PC-3 (cell line): Measurements from ENCODE around the gene ANGPTL8. TPM values are rescaled to one million over a fixed set of nuclear protein-coding genes. Genes with fewer than 3 reads are reported as not detected.

Experiments used
- ATAC-seq: fragments of 200-7000 bp; cut with Tn5 transposase; 2 replicates; pipeline ENCODE4 v1.9.1; 2020; ENCODE audit warnings: mild to moderate bottlenecking, moderate library complexity
- BruUV-seq: library from RNA; stranded (reverse); fragments of 400-500 nt; replicated peaks from 2 replicates; lab custom pipeline; 2021; lab: Mats Ljungman, UMichigan
- CTCF ChIA-PET: fragments of 300-600 bp; sonication (Branson Sonifier 250); formaldehyde crosslinking; loops from one replicate; lab custom pipeline; 2022; ENCODE audit warnings: antibody characterized with exemption; lab: Charles Lee
- POLR2A ChIA-PET: fragments of 300-600 bp; sonication (Branson Sonifier 250); formaldehyde crosslinking; loops from one replicate; lab custom pipeline; 2022; ENCODE audit warnings: antibody characterized with exemption; ENCODE audit not compliant: unreplicated experiment; lab: Charles Lee
- DNase-seq: peaks from one replicate; pipeline ENCODE4 v3.0.0-alpha.2; 2015
- H2AFZ ChIP-seq: fragments of 300-600 bp; sonication (generic); 2 replicates; pipeline ENCODE4 v1.6.0; 2016; ENCODE audit warnings: antibody characterized with exemption, low read length
- H3F3A ChIP-seq: fragments of 300-600 bp; sonication (generic); one replicate; pipeline ENCODE4 v1.6.0; 2017; ENCODE audit warnings: antibody characterized with exemption, low read length, control low read depth, mild to moderate bottlenecking; ENCODE audit not compliant: unreplicated experiment
- H3K27ac ChIP-seq: fragments of 300-600 bp; sonication (generic); 2 replicates; pipeline ENCODE4 v1.5.1; 2016; ENCODE audit warnings: mild to moderate bottlenecking, low read length
- H3K27me3 ChIP-seq: fragments of 300-600 bp; sonication (generic); 2 replicates; pipeline ENCODE4 v1.6.1; 2016; ENCODE audit warnings: low read length, mixed read lengths
- H3K36me3 ChIP-seq: fragments of 300-600 bp; sonication (generic); 2 replicates; pipeline ENCODE4 v1.6.1; 2016; ENCODE audit warnings: low read depth, mixed run types, low read length, mixed read lengths
- H3K4me1 ChIP-seq: fragments of 300-600 bp; sonication (generic); 2 replicates; pipeline ENCODE4 v1.5.1; 2016; ENCODE audit warnings: low read length; ENCODE audit not compliant: insufficient read depth
- H3K4me2 ChIP-seq: fragments of 300-600 bp; sonication (generic); 2 replicates; pipeline ENCODE4 v1.6.0; 2016; ENCODE audit warnings: low read length
- H3K4me3 ChIP-seq: fragments of 300-600 bp; sonication (generic); 2 replicates; pipeline ENCODE4 v1.5.1; 2016; ENCODE audit warnings: mild to moderate bottlenecking, low read length, mixed read lengths
- H3K79me2 ChIP-seq: fragments of 300-600 bp; sonication (generic); 2 replicates; pipeline ENCODE4 v1.6.1; 2017; ENCODE audit warnings: low read length, mixed read lengths
- H3K9ac ChIP-seq: fragments of 300-600 bp; sonication (generic); 2 replicates; pipeline ENCODE4 v1.6.0; 2016; ENCODE audit warnings: mild to moderate bottlenecking, low read length
- H3K9me2 ChIP-seq: fragments of 300-600 bp; sonication (generic); replicated peaks from 2 replicates; pipeline ENCODE4 v1.6.1; 2016; ENCODE audit warnings: mixed run types, low read length, mixed read lengths
- H3K9me3 ChIP-seq: fragments of 300-600 bp; sonication (generic); 2 replicates; pipeline ENCODE4 v1.6.1; 2016; ENCODE audit warnings: low read length, mixed read lengths
- H4K20me1 ChIP-seq: fragments of 300-600 bp; sonication (generic); 2 replicates; pipeline ENCODE4 v1.6.1; 2016; ENCODE audit warnings: low read length, mixed read lengths
- CTCF ChIP-seq: fragments of 300-600 bp; sonication (generic); conservative IDR thresholded peaks from 2 replicates; pipeline ENCODE4 v1.5.1; 2017; ENCODE audit warnings: antibody characterized with exemption, low read depth, mild to moderate bottlenecking, low read length
- EZH2 ChIP-seq: fragments of 300-600 bp; sonication (generic); IDR thresholded peaks from one replicate; pipeline ENCODE4 v1.6.1; 2017; ENCODE audit warnings: antibody characterized with exemption, mild to moderate bottlenecking, low read length; ENCODE audit not compliant: unreplicated experiment
- EZH2phosphoT487 ChIP-seq: fragments of 300-600 bp; sonication (generic); IDR thresholded peaks from 2 replicates; pipeline ENCODE4 v1.6.1; 2018; ENCODE audit warnings: mild to moderate bottlenecking, antibody characterized with exemption, low read length, borderline replicate concordance
- intact Hi-C: fragments of 100-400 bp; cut with micrococcal nuclease; formaldehyde crosslinking; loops from 2 replicates; pipeline ENCODE4 v1.9.0; 2023
- total RNA-seq: library from RNA; depleted of rRNA; stranded (reverse); fragments of >200 nt; gene quantifications from 2 replicates; pipeline ENCODE4 v1.2.3, GENCODE V29; 2014

Gene ANGPTL8
- total RNA-seq, 1 experiment from 2014 or later: not detected

GRCh38 chr19:11200015-11200574 is 39.3 kb upstream of the ANGPTL8 start:
- no peaks in the 10 kb centered on the region for H4K20me1 ChIP-seq
- no peak overlapping the region for H3K9ac ChIP-seq
- H3K27ac ChIP-seq: no peak overlapping the region
- ATAC-seq: no peak
- DNase-seq: no peak
- POLR2A ChIA-PET: no interaction called here
- H3K4me1 ChIP-seq: peaks cover 28% of the 10 kb centered on the region
- BruUV-seq: no TSS peak
- no peak overlapping the region for H2AFZ ChIP-seq
- no peaks in the 10 kb centered on the region for H3K27me3 ChIP-seq
- H3K9me3 ChIP-seq: no peaks in the 10 kb centered on the region
- H3K4me3 ChIP-seq: no peak overlapping the region
- no peaks in the 10 kb centered on the region for H3K9me2 ChIP-seq
- intact Hi-C loops: loop anchor here (5.0 kb wide), 1 partner anchor 163 kb away; no protein-coding TSS in a partner anchor
- H3K4me2 ChIP-seq: no peak overlapping the region
- peaks cover 19% of the 10 kb centered on the region for H3K79me2 ChIP-seq
- CTCF ChIA-PET: no interaction called here
- TF ChIP-seq EZH2 (no peak), CTCF (no peak)
- no peaks in the 10 kb centered on the region for H3F3A ChIP-seq
- H3K36me3 ChIP-seq: no peaks in the 10 kb centered on the region

GRCh38 chr19:11200931-11201330 is 38.5 kb upstream of the ANGPTL8 start:
- DNase-seq (no peak), ATAC-seq (no peak)
- POLR2A ChIA-PET: no interaction called here
- no peaks in the 10 kb centered on the region for H3K27me3 ChIP-seq
- H3K79me2 ChIP-seq: peaks cover 13% of the 10 kb centered on the region
- no peaks in the 10 kb centered on the region for H3K9me3 ChIP-seq
- H3K4me1 ChIP-seq: peaks cover 23% of the 10 kb centered on the region
- TF ChIP-seq CTCF (no peak), EZH2 (no peak), EZH2phosphoT487 (no peak)
- no TSS peak for BruUV-seq
- no peaks in the 10 kb centered on the region for H3K9me2 ChIP-seq
- intact Hi-C loops: loop anchor here (5.0 kb wide), 1 partner anchor 164 kb away; no protein-coding TSS in a partner anchor
- no peak overlapping the region for H3K4me3 ChIP-seq
- CTCF ChIA-PET: no interaction called here
- H4K20me1 ChIP-seq: no peaks in the 10 kb centered on the region
- no peak overlapping the region for H3K27ac ChIP-seq
- H3K36me3 ChIP-seq: no peaks in the 10 kb centered on the region
- no peaks in the 10 kb centered on the region for H3F3A ChIP-seq
- H3K9ac ChIP-seq: no peak overlapping the region
- H2AFZ ChIP-seq: no peak overlapping the region
- no peak overlapping the region for H3K4me2 ChIP-seq

- no peaks in the 10 kb centered on the region for H3K9me3 ChIP-seq
- H3K4me3 ChIP-seq: no peak overlapping the region
- H3K4me2 ChIP-seq: no peak overlapping the region
- H3K27me3 ChIP-seq: no peaks in the 10 kb centered on the region
- BruUV-seq: no TSS peak
- no peak overlapping the region for H3K9ac ChIP-seq
- ChIA-PET CTCF (no interaction called here), POLR2A (interaction anchor here (0.5 kb wide), 1 partner anchor 76 kb away, joined by 4 read pairs; no protein-coding TSS in a partner anchor)
- no peak overlapping the region for H3K27ac ChIP-seq
- H3K4me1 ChIP-seq: peaks cover 17% of the 10 kb centered on the region
- DNase-seq (no peak), ATAC-seq (no peak)
- no peaks in the 10 kb centered on the region for H3K36me3 ChIP-seq
- no peak overlapping the region for H2AFZ ChIP-seq
- peaks cover 5% of the 10 kb centered on the region for H3K79me2 ChIP-seq
- no peaks in the 10 kb centered on the region for H3F3A ChIP-seq
- TF ChIP-seq EZH2 (no peak), EZH2phosphoT487 (no peak), CTCF (no peak)
- no peaks in the 10 kb centered on the region for H4K20me1 ChIP-seq
- H3K9me2 ChIP-seq: no peaks in the 10 kb centered on the region
- intact Hi-C loops: loop anchor here (5.0 kb wide), 1 partner anchor 164 kb away; no protein-coding TSS in a partner anchor
Observed at GRCh38 chr19:11201791-11202190, 37.6 kb upstream of the ANGPTL8 start.
